Pancreas (tissue), 10 donors: ENCODE data around the gene KLC4. TPM values are rescaled to one million over a fixed set of nuclear protein-coding genes. Genes with fewer than 3 reads are reported as not detected.

ENCODE experiments used
- ATAC-seq, 4 donors: fragments of 200-7000 bp; cut with Tn5 transposase; one replicate each; pipeline versions ENCODE4 v1.8.0 to v1.9.1; 2020; ENCODE audit warnings: mild to moderate bottlenecking in 4 of 4, moderate library complexity in 4 of 4
- DNase-seq, 6 donors: peaks; one replicate each; pipeline ENCODE4 v3.0.0-alpha.2; 2020
- FAIRE-seq: peaks from 2 replicates; lab custom pipeline; 2012; peaks lifted over from hg19 to GRCh38; lab: Jason Lieb, UNC
- H3K27ac ChIP-seq, 4 donors: fragments of 200-600 bp; sonication (generic); 1 replicate in 3 of 4; 2 replicates in 1 of 4; pipeline versions ENCODE4 v1.5.0 to v1.8.0; 2020
- H3K27me3 ChIP-seq, 4 donors: fragments of 200-600 bp; one replicate each; pipeline ENCODE4 v1.8.0; 2021
- H3K36me3 ChIP-seq, 3 donors: fragments of 200-600 bp; sonication (generic) in 1 of 3; one replicate each; pipeline versions ENCODE4 v1.5.0 to v1.8.0; 2020 to 2021
- H3K4me1 ChIP-seq, 3 donors: fragments of 200-600 bp; one replicate each; pipeline ENCODE4 v1.8.0; 2021
- H3K4me3 ChIP-seq, 4 donors: fragments of 200-600 bp; sonication (generic) in 2 of 4; one replicate each; pipeline versions ENCODE4 v1.5.0 to v1.8.0; 2020 to 2021
- H3K9me3 ChIP-seq, 4 donors: fragments of 200-600 bp; one replicate each; pipeline ENCODE4 v1.8.0; 2021
- CTCF ChIP-seq, 4 donors: fragments of 200-600 bp; sonication (generic) in 3 of 4; IDR thresholded peaks; one replicate each; pipeline versions ENCODE4 v1.5.0 to v1.8.0; 2021; ENCODE audit warnings: antibody characterized with exemption in 4 of 4
- WGBS, 2 donors: extraction: QIAGEN DNeasy Blood & Tissue Kit; methylation state at CpG; one replicate each; pipeline ENCODE4 v1.1.7; 2013; 5-methylcytosine and 5-hydroxymethylcytosine counted together
- intact Hi-C, 3 donors: fragments of 100-400 bp; cut with DNase I; formaldehyde crosslinking; loops; one replicate each; pipeline versions ENCODE4 v1.11.1 to v1.14.2; 2022
- polyA plus RNA-seq, 2 donors: library from polyadenylated mRNA; stranded (reverse); fragments of 200-250 nt; gene quantifications; one replicate each; pipeline ENCODE4 v1.2.3, GENCODE V29; 2013
- total RNA-seq, 6 donors: library from RNA; stranded (reverse); fragmentation: NEBNext Ultra II Directional in 4 of 6; extraction: Animal tissue kit (Norgen Biotek cat#: 25700) in 4 of 6; gene quantifications; one replicate each; pipeline versions ENCODE4 v1.2.1 to v1.2.4, GENCODE V29; 2021 to 2023
- donor health status: healthy with polysubstance abuse.
- donor health status: DM: no; HTN: no; CAD: no; lungs with moderate emphysema.
- donor health status: DM: no; HTN: no; CAD: no.
- donor health status: control.
- donor health status: control.
- donor health status: Bipolar disorder and iron deficiency.
- donor health status: DM: yes; HTN: yes; CAD: no.
- donor health status: DM: no; HTN: no; CAD: no.
- donor health status: DM: no; HTN: no; CAD: no.
- donor health status: DM: yes; HTN: yes; CAD: no.

Gene KLC4
- total and polyA plus RNA-seq, 8 donors: 11.3 to 46.1 (median 16.4) TPM

DNA sequence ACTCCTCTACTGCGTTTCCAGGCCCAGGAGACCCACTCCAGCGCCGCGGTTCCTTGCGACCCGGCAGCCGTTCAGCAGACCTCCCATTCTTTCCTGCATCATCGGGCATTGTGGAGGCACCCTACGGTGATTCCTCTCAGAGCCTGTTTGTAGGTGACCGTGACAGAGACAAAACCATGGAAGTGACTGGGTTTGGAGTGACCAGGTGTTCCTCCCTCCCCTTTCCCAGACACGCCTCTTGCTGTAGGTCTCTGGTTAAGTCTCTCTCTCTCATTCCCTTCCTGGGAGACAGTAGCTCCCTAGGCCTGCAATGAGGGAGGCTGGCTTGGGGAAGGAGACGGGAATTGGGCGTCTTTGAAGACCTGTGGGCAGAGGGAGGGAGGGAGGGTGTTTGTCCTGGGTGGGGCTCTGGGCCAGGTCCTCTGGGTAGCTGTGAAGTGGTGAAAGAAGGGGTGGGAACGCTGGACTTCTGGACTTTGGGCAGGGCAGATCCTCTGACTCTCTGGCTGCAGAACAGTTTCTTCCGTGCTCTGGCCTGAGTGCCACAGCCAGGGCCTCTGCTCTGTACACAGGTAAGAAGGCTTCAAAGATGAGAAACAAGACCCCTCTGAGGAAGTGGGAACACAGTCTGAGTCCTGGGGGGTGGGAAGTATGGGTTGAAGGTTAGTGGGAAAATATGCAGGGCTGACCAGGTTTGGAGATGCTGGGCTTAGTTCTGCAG is 763 bp downstream of the KLC4 start:
- no peak for TF ChIP-seq CTCF (IDR thresholded peaks at IDR 0.05)
- FAIRE-seq: no peak
- intact Hi-C loops: no loop called here

DNA sequence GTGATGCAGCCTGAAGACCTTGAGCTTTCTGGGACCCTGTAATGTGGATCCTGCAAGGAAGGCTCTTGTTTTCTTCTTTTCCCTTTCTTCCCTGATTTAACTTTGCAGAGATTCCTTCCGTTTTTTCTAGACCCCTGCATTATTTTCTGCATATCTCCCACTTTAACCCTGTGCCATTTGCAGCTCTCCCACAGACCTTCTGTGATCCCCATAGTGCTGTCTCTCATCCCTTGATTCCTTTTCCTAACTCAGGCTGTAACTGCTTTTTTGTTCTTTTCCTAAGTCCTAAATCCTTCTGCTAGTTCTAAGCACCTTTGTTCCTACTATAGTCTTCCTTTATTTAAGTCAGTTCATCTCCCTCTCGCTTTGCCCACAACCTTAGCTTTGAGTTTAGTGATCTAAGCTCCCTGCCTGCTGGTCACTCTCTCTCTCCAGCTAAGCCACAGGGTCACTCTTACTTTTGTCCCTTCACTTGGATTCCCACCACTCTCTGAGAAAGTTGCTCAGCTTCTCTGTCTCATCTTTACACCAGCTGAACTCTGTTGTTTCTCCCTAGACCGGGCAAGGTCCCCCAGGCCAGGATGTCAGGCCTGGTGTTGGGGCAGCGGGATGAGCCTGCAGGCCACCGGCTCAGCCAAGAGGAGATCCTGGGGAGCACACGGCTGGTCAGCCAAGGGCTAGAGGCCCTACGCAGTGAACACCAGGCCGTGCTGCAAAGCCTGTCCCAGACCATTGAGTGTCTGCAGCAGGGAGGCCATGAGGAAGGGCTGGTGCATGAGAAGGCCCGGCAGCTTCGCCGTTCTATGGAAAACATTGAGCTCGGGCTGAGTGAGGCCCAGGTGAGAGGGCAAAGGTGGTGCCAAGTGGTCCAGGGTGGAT is 1.6 kb downstream of the KLC4 start:
- peak overlapping the region in 3 of 4 donors; percentile 94 for H3K27ac ChIP-seq

More for the DNA sequence above, 763 bp downstream of the KLC4 start:
- DNase-seq: peak; percentile 59 to 72 (median 70)
- Histone ChIP-seq H3K27me3 (no peaks in the 10 kb centered on the region), H3K4me3 (peak overlapping the region; percentile 35 to 88 (median 72)), H3K9me3 (no peaks in the 10 kb centered on the region), H3K36me3 (peaks cover 0 to 9% (median 0%) of the 10 kb centered on the region in 3 donors), H3K27ac (peak overlapping the region; percentile 91 to 94 (median 94)), H3K4me1 (peaks cover 23 to 24% (median 24%) of the 10 kb centered on the region in 3 donors)
- 3 to 4% methylated on average over 14 to 15 of the region's 15 CpGs for WGBS, 2 donors
- peak; percentile 71 to 80 (median 78) for ATAC-seq

GRCh38 chr6:43061861-43062260 is 2.4 kb downstream of the KLC4 start:
- Histone ChIP-seq H3K27me3 (no peaks in the 10 kb centered on the region), H3K27ac (no peak overlapping the region), H3K9me3 (no peaks in the 10 kb centered on the region), H3K36me3 (peaks cover 0 to 4% (median 4%) of the 10 kb centered on the region in 3 donors), H3K4me1 (peaks cover 23 to 24% (median 24%) of the 10 kb centered on the region in 3 donors), H3K4me3 (no peak overlapping the region)
- intact Hi-C loops: no loop called here
- ATAC-seq (no peak), DNase-seq (no peak), FAIRE-seq (no peak)
- 62 to 73% methylated on average over 2 of the region's 2 CpGs for WGBS, 2 donors
- no peak for TF ChIP-seq CTCF (IDR thresholded peaks at IDR 0.05)

More for the DNA sequence above, 1.6 kb downstream of the KLC4 start:
- intact Hi-C loops: no loop called here
- DNase-seq (peak in 1 of 6 donors; percentile 43), ATAC-seq (no peak), FAIRE-seq (no peak)
- Histone ChIP-seq H3K9me3 (no peaks in the 10 kb centered on the region), H3K36me3 (peaks cover 0 to 2% (median 0%) of the 10 kb centered on the region in 3 donors), H3K4me3 (peak overlapping the region in 2 of 4 donors; percentile 86 to 88), H3K27me3 (no peaks in the 10 kb centered on the region), H3K4me1 (peaks cover 23 to 24% (median 24%) of the 10 kb centered on the region in 3 donors)
- TF ChIP-seq CTCF (IDR thresholded peaks at IDR 0.05): no peak
- 63 to 64% methylated on average over 12 of the region's 12 CpGs for WGBS, 2 donors

DNA sequence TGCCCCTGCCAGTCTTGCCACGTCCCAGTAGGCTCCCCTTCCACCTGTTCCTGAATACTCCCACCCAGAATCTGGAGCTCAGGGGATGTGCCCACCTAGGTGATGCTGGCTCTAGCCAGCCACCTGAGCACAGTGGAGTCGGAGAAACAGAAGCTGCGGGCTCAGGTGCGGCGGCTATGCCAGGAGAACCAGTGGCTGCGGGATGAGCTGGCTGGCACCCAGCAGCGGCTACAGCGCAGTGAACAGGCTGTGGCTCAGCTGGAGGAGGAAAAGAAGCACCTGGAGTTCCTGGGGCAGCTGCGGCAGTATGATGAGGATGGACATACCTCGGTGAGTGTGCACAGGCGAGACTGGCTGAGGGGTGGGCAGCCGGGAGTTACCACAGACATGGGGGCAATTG is 3.4 kb downstream of the KLC4 start:
- Histone ChIP-seq H3K36me3 (peaks cover 0 to 4% (median 4%) of the 10 kb centered on the region in 3 donors), H3K4me1 (peaks cover 21 to 24% (median 23%) of the 10 kb centered on the region in 3 donors), H3K9me3 (no peaks in the 10 kb centered on the region), H3K27ac (no peak overlapping the region), H3K27me3 (no peaks in the 10 kb centered on the region), H3K4me3 (no peak overlapping the region)
- FAIRE-seq: no peak
- intact Hi-C loops: no loop called here
- 90 to 93% methylated on average over 12 of the region's 12 CpGs for WGBS, 2 donors
- no peak for TF ChIP-seq CTCF (IDR thresholded peaks at IDR 0.05)
- DNase-seq: peak in 1 of 6 donors; percentile 19
- no peak for ATAC-seq
